ENCODE data around the gene CCDC92B.

CCDC92B gene

GRCh38 chr17:2718150-2718938 is 31.1 kb downstream of the CCDC92B start:
- Histone ChIP-seq H3K4me2 (ENCODE audit: insufficient read depth, low read length, poor library complexity, severe bottlenecking) (no peak overlapping the region), H3K14ac (ENCODE audit: low read length) (no peak overlapping the region), H3K4me3 (ENCODE audit: low read length in 2 of 2) (no peak overlapping the region), H3K9ac (ENCODE audit: low read depth, low read length, poor library complexity) (no peak overlapping the region), H4K91ac (ENCODE audit: low read depth, low read length, poor library complexity) (no peak overlapping the region), H2BK15ac (ENCODE audit: low read length) (no peak overlapping the region), H3K4ac (ENCODE audit: low read length) (no peak overlapping the region), H2AFZ (ENCODE audit: low read length) (no peak overlapping the region), H2BK12ac (ENCODE audit: low read length) (no peak overlapping the region), H2BK5ac (ENCODE audit: low read length) (no peak overlapping the region), H3K27ac (replicated peaks; ENCODE audit: low read length) (no peak overlapping the region), H3K27me3 (ENCODE audit: control insufficient read depth in 3 of 3, insufficient read depth in 3 of 3, low read depth in 1 of 3, low read length in 3 of 3) (peaks cover 0 to 30% (median 6%) of the 10 kb centered on the region in 3 experiments), H3K36me3 (replicated peaks in 1 of 2; ENCODE audit: control insufficient read depth in 2 of 2, insufficient read depth in 2 of 2, low read length in 2 of 2) (no peaks in the 10 kb centered on the region), H3K9me3 (replicated peaks in 1 of 2; ENCODE audit: control insufficient read depth in 2 of 2, insufficient read depth in 1 of 2, low read depth in 1 of 2, low read length in 2 of 2) (no peaks in the 10 kb centered on the region), H3K79me1 (ENCODE audit: low read depth, low read length) (no peaks in the 10 kb centered on the region), H4K8ac (ENCODE audit: low read depth, low read length) (no peak overlapping the region), H2BK120ac (ENCODE audit: low read depth, low read length) (no peak overlapping the region), H2AK5ac (ENCODE audit: low read depth, low read length) (no peak overlapping the region), H3K4me1 (ENCODE audit: control insufficient read depth in 2 of 2, insufficient read depth in 1 of 2, low read depth in 1 of 2, low read length in 2 of 2) (no peaks in the 10 kb centered on the region), H3K23ac (ENCODE audit: low read depth, low read length, poor library complexity) (no peak overlapping the region), H3K18ac (ENCODE audit: low read length) (no peak overlapping the region)
- no CpG with 5 or more reads among the region's 13 CpGs for WGBS, 2 donors (ENCODE audit: extremely low coverage in 2 of 2, insufficient read length in 2 of 2, insufficient replicate concordance in 1 of 2)
- no peak for DNase-seq (ENCODE audit: low spot score)

DNA sequence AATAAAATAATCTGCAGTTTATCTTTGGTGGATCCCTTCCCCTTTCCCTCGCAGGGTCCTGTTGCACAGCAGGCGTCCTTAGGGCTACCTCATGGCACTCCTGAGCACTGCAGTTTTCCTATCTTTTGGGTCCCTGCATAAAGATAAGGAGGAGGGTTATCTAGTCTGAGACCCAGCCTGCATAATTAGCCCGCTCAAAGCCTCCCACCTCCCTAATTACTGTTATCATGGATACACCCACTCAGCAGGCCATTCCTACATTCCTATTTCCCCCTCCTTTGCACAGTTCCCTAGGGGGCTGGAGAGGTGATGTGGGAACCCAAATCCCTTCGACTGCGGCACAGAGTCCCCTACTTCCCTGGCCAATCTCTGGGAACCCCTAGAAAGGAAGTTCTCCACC is 32.8 kb downstream of the CCDC92B start:
- Histone ChIP-seq H2AFZ (ENCODE audit: low read length) (no peak overlapping the region), H2BK12ac (ENCODE audit: low read length) (no peak overlapping the region), H2AK5ac (ENCODE audit: low read depth, low read length) (no peak overlapping the region), H2BK15ac (ENCODE audit: low read length) (no peak overlapping the region), H3K9me3 (replicated peaks in 1 of 2; ENCODE audit: control insufficient read depth in 2 of 2, insufficient read depth in 1 of 2, low read depth in 1 of 2, low read length in 2 of 2) (no peaks in the 10 kb centered on the region), H3K4me1 (ENCODE audit: control insufficient read depth in 2 of 2, insufficient read depth in 1 of 2, low read depth in 1 of 2, low read length in 2 of 2) (peaks cover 2 to 6% of the 10 kb centered on the region in 2 donors), H3K27ac (replicated peaks; ENCODE audit: low read length) (no peak overlapping the region), H3K4me3 (ENCODE audit: low read length in 2 of 2) (no peak overlapping the region), H3K4ac (ENCODE audit: low read length) (no peak overlapping the region), H3K23ac (ENCODE audit: low read depth, low read length, poor library complexity) (no peak overlapping the region), H3K36me3 (replicated peaks in 1 of 2; ENCODE audit: control insufficient read depth in 2 of 2, insufficient read depth in 2 of 2, low read length in 2 of 2) (no peaks in the 10 kb centered on the region), H3K14ac (ENCODE audit: low read length) (no peak overlapping the region), H3K18ac (ENCODE audit: low read length) (no peak overlapping the region), H4K91ac (ENCODE audit: low read depth, low read length, poor library complexity) (no peak overlapping the region), H4K8ac (ENCODE audit: low read depth, low read length) (no peak overlapping the region), H3K4me2 (ENCODE audit: insufficient read depth, low read length, poor library complexity, severe bottlenecking) (no peak overlapping the region), H3K27me3 (ENCODE audit: control insufficient read depth in 3 of 3, insufficient read depth in 3 of 3, low read depth in 1 of 3, low read length in 3 of 3) (peaks cover 0 to 14% (median 0%) of the 10 kb centered on the region in 3 experiments), H2BK120ac (ENCODE audit: low read depth, low read length) (no peak overlapping the region), H3K9ac (ENCODE audit: low read depth, low read length, poor library complexity) (no peak overlapping the region), H2BK5ac (ENCODE audit: low read length) (no peak overlapping the region), H3K79me1 (ENCODE audit: low read depth, low read length) (no peaks in the 10 kb centered on the region)
- no CpG with 5 or more reads among the region's 5 CpGs for WGBS, 2 donors (ENCODE audit: extremely low coverage in 2 of 2, insufficient read length in 2 of 2, insufficient replicate concordance in 1 of 2)
- DNase-seq (ENCODE audit: low spot score), result no peak

DNA sequence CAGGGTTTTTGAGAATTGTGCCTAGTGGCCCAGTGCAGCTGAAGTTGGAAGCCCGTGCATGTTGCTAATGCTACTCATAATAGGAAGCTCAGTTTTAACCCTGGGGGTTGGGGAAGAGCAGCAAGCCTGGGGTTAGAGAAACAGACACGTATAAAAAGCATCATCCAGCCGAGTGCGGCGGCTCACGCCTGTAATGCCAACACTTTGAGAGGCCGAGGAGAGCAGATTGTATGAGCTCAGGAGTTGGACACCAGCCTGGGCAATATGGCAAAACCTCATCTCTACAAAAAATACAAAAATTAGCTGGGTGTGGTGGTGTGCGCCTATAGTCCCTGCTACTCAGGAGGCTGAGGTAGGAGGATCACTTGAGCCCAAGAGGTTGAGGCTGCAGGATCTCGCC is 35.6 kb downstream of the CCDC92B start:
- H4K8ac ChIP-seq (ENCODE audit: low read depth, low read length), result no peak overlapping the region
- no peak overlapping the region for H3K27ac ChIP-seq (replicated peaks; ENCODE audit: low read length)
- H3K4me2 ChIP-seq (ENCODE audit: insufficient read depth, low read length, poor library complexity, severe bottlenecking), result no peak overlapping the region
- no peak overlapping the region for H3K4ac ChIP-seq (ENCODE audit: low read length)
- H3K4me1 ChIP-seq (ENCODE audit: control insufficient read depth in 2 of 2, insufficient read depth in 1 of 2, low read depth in 1 of 2, low read length in 2 of 2), result peaks cover 10 to 16% of the 10 kb centered on the region in 2 donors
- H3K9ac ChIP-seq (ENCODE audit: low read depth, low read length, poor library complexity), result no peak overlapping the region
- no peaks in the 10 kb centered on the region for H3K9me3 ChIP-seq (replicated peaks in 1 of 2; ENCODE audit: control insufficient read depth in 2 of 2, insufficient read depth in 1 of 2, low read depth in 1 of 2, low read length in 2 of 2)
- H2BK12ac ChIP-seq (ENCODE audit: low read length), result no peak overlapping the region
- peaks cover 10% of the 10 kb centered on the region for H3K79me1 ChIP-seq (ENCODE audit: low read depth, low read length)
- H3K4me3 ChIP-seq (ENCODE audit: low read length in 2 of 2), result no peak overlapping the region
- no peaks in the 10 kb centered on the region for H3K27me3 ChIP-seq (ENCODE audit: control insufficient read depth in 3 of 3, insufficient read depth in 3 of 3, low read depth in 1 of 3, low read length in 3 of 3)
- no peak overlapping the region for H2AFZ ChIP-seq (ENCODE audit: low read length)
- no peak overlapping the region for H2AK5ac ChIP-seq (ENCODE audit: low read depth, low read length)
- H2BK120ac ChIP-seq (ENCODE audit: low read depth, low read length), result no peak overlapping the region
- H2BK5ac ChIP-seq (ENCODE audit: low read length), result no peak overlapping the region
- no peaks in the 10 kb centered on the region for H3K36me3 ChIP-seq (replicated peaks in 1 of 2; ENCODE audit: control insufficient read depth in 2 of 2, insufficient read depth in 2 of 2, low read length in 2 of 2)
- H2BK15ac ChIP-seq (ENCODE audit: low read length), result no peak overlapping the region
- no peak overlapping the region for H4K91ac ChIP-seq (ENCODE audit: low read depth, low read length, poor library complexity)
- H3K23ac ChIP-seq (ENCODE audit: low read depth, low read length, poor library complexity), result no peak overlapping the region
- H3K14ac ChIP-seq (ENCODE audit: low read length), result no peak overlapping the region
- no peak for DNase-seq (ENCODE audit: low spot score)
- no peak overlapping the region for H3K18ac ChIP-seq (ENCODE audit: low read length)
- no CpG with 5 or more reads among the region's 9 CpGs for WGBS, 2 donors (ENCODE audit: extremely low coverage in 2 of 2, insufficient read length in 2 of 2, insufficient replicate concordance in 1 of 2)

- WGBS, 2 donors (ENCODE audit: extremely low coverage in 2 of 2, insufficient read length in 2 of 2, insufficient replicate concordance in 1 of 2), result no CpG with 5 or more reads among the region's 36 CpGs
- H2AFZ ChIP-seq (ENCODE audit: low read length), result peak overlapping the region; percentile 100
- H3K36me3 ChIP-seq (replicated peaks in 1 of 2; ENCODE audit: control insufficient read depth in 2 of 2, insufficient read depth in 2 of 2, low read length in 2 of 2), result no peaks in the 10 kb centered on the region
- no peak overlapping the region for H4K91ac ChIP-seq (ENCODE audit: low read depth, low read length, poor library complexity)
- no peak overlapping the region for H3K27ac ChIP-seq (replicated peaks; ENCODE audit: low read length)
- H3K27me3 ChIP-seq (ENCODE audit: control insufficient read depth in 3 of 3, insufficient read depth in 3 of 3, low read depth in 1 of 3, low read length in 3 of 3), result no peaks in the 10 kb centered on the region
- H2BK5ac ChIP-seq (ENCODE audit: low read length), result peak overlapping the region; percentile 25
- no peak overlapping the region for H3K4ac ChIP-seq (ENCODE audit: low read length)
- H4K8ac ChIP-seq (ENCODE audit: low read depth, low read length), result no peak overlapping the region
- H2BK120ac ChIP-seq (ENCODE audit: low read depth, low read length), result no peak overlapping the region
- H3K14ac ChIP-seq (ENCODE audit: low read length), result no peak overlapping the region
- peaks cover 10 to 16% of the 10 kb centered on the region in 2 donors for H3K4me1 ChIP-seq (ENCODE audit: control insufficient read depth in 2 of 2, insufficient read depth in 1 of 2, low read depth in 1 of 2, low read length in 2 of 2)
- H3K23ac ChIP-seq (ENCODE audit: low read depth, low read length, poor library complexity), result peak overlapping the region; percentile 20
- no peak overlapping the region for H3K9ac ChIP-seq (ENCODE audit: low read depth, low read length, poor library complexity)
- H3K79me1 ChIP-seq (ENCODE audit: low read depth, low read length), result peaks cover 18% of the 10 kb centered on the region
- no peaks in the 10 kb centered on the region for H3K9me3 ChIP-seq (replicated peaks in 1 of 2; ENCODE audit: control insufficient read depth in 2 of 2, insufficient read depth in 1 of 2, low read depth in 1 of 2, low read length in 2 of 2)
- peak overlapping the region; percentile 95 for H3K4me2 ChIP-seq (ENCODE audit: insufficient read depth, low read length, poor library complexity, severe bottlenecking)
- H2BK12ac ChIP-seq (ENCODE audit: low read length), result peak overlapping the region; percentile 7
- peak overlapping the region; percentile 93 for H3K18ac ChIP-seq (ENCODE audit: low read length)
- H2BK15ac ChIP-seq (ENCODE audit: low read length), result peak overlapping the region; percentile 72
- H2AK5ac ChIP-seq (ENCODE audit: low read depth, low read length), result peak overlapping the region; percentile 77
- H3K4me3 ChIP-seq (ENCODE audit: low read length in 2 of 2), result peak overlapping the region in 1 of 2 donors; percentile 73
- DNase-seq (ENCODE audit: low spot score), result no peak
These were observed 37.0 kb downstream of the CCDC92B start for GRCh38 chr17:2712300-2713043.

Measured in neuronal stem cell (in vitro differentiated cells).